SJCRH30 (cell line): ENCODE results near the gene PASD1. TPM values are rescaled to one million over a fixed set of nuclear protein-coding genes. Genes with fewer than 3 reads are reported as not detected.
"Not testable (repeated sequence)": the region's sequence is repeated elsewhere in the genome, so short reads cannot be mapped to it uniquely, and the experiment has no call there.

Experiments
- DNase-seq, 2 experiments: peaks; one replicate each; pipeline ENCODE4 v3.0.0-alpha.2; 2015 to 2020
- H3K27ac ChIP-seq: fragments of 250-450 bp; sonication (Bioruptor Pico); 2 replicates; pipeline ENCODE4 v1.5.1; 2020; ENCODE audit warnings: mild to moderate bottlenecking, moderate library complexity
- H3K27me3 ChIP-seq: fragments of 250-450 bp; sonication (Bioruptor Pico); 2 replicates; pipeline ENCODE4 v1.5.1; 2020; ENCODE audit warnings: mild to moderate bottlenecking, moderate library complexity
- H3K36me3 ChIP-seq: fragments of 250-450 bp; sonication (Bioruptor Pico); 2 replicates; pipeline ENCODE4 v1.5.1; 2020; ENCODE audit warnings: mild to moderate bottlenecking, moderate library complexity
- H3K4me1 ChIP-seq: fragments of 250-450 bp; sonication (Bioruptor Pico); 2 replicates; pipeline ENCODE4 v1.5.1; 2020; ENCODE audit warnings: mild to moderate bottlenecking, moderate library complexity
- H3K4me3 ChIP-seq: fragments of 250-450 bp; sonication (Bioruptor Pico); 2 replicates; pipeline ENCODE4 v1.5.1; 2020; ENCODE audit warnings: mild to moderate bottlenecking, moderate library complexity
- H3K9me3 ChIP-seq: fragments of 250-450 bp; sonication (Bioruptor Pico); replicated peaks from 2 replicates; pipeline ENCODE4 v1.5.1; 2020; ENCODE audit warnings: mild to moderate bottlenecking, moderate library complexity
- total RNA-seq: library from RNA; depleted of rRNA; stranded (reverse); fragments of >200 nt; shearing (Covaris generic); gene quantifications from 2 replicates; pipeline ENCODE4 v1.2.3, GENCODE V29; 2014; rRNA removed

Gene PASD1
- total RNA-seq = not detected in 2 replicates

DNA sequence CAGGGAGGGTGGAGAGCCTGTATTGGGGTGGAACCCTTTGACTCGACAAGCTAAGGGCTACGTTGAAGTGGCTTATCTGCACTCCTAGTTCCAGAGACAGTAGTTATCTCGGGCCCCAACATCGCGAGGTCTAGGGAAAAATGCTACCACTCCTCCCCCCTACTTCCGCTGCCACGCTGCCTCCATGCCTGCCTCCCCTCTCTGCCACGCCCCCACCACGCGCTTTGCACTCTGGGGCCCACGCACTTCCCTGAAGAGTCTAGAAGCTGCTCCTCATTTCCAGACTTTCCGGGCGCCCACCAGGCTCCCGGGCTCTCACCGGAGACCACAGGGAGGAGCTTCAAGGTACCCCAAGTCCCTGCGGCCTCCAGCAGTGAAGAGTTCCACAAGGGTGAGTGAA is at the start of gene PASD1:
TSS of gene PASD1 (plus strand) at position 227 of the 400 bp plus-strand sequence. CDS start 37,879 bp downstream, outside the sequence.
- Histone ChIP-seq H3K9me3 (no peaks in the 10 kb centered on the region), H3K4me3 (no peak within 1 kb of the TSS), H3K27me3 (no peaks in the 10 kb centered on the region), H3K27ac (no peak within 1 kb of the TSS), H3K4me1 (no peaks in the 10 kb centered on the region), H3K36me3 (no peaks in the 10 kb centered on the region)
- no peak for DNase-seq

DNA sequence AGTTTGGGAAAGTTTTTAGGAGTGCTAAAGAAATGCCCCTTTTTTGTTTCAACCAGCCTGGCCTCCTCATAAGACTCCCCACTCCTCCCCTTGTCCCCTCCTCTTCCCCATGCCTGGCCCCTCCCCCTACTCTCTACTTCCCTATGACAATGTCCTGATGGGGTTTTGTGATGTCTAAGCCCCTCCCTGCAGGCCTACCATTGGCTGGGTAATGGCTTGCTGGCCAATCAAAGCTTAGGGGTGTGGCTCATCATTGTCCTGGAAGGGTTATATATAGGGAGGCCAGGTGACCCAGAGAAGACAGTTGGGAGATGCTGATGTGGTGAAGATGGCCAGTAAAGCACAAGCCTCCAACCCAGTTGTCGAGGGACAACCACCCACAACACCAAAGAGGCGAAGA is 48.2 kb upstream of the PASD1 start:
- Histone ChIP-seq H3K27ac (no peak overlapping the region), H3K9me3 (no peaks in the 10 kb centered on the region), H3K27me3 (no peaks in the 10 kb centered on the region), H3K4me1 (no peaks in the 10 kb centered on the region), H3K4me3 (no peak overlapping the region), H3K36me3 (no peaks in the 10 kb centered on the region)
- peak in 1 of 2 experiments; percentile 1 for DNase-seq

DNA sequence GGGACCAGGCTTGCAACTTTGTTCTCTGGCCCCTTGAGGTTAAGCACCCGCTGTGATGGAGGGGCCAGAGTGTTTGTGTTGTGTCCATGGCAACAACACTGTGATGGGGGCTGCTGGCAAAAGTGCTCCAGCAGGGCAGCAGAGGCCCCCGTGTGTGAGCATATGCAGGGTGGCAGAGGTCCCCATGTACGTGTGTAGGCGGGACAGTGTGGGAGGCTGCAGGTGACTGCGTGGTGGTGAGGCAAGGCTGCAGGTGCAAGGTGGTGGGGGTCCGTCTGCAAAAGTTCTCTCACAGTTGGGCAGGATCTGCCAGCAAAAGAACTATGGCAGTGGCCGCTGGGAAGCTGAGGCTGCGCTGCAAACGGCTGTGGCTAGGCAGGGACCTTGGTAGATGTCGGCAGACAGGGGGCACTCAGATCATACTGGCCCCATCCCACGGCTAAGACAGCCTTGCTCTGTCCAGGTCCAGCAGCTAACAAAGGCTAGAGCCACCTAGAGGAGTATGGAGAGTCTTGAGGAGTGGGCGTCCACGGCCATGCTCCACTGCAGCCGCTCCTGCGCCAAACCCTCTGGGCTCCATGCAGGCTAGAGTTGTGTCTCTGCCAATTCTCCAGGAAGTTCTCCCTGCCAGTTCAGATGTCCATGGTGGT is 46.8 kb upstream of the PASD1 start:
- no peaks in the 10 kb centered on the region for H3K36me3 ChIP-seq
- no peak overlapping the region for H3K27ac ChIP-seq
- no peaks in the 10 kb centered on the region for H3K9me3 ChIP-seq
- H3K4me3 ChIP-seq = no peak overlapping the region
- H3K27me3 ChIP-seq = no peaks in the 10 kb centered on the region
- H3K4me1 ChIP-seq = no peaks in the 10 kb centered on the region
- DNase-seq = no peak

DNA sequence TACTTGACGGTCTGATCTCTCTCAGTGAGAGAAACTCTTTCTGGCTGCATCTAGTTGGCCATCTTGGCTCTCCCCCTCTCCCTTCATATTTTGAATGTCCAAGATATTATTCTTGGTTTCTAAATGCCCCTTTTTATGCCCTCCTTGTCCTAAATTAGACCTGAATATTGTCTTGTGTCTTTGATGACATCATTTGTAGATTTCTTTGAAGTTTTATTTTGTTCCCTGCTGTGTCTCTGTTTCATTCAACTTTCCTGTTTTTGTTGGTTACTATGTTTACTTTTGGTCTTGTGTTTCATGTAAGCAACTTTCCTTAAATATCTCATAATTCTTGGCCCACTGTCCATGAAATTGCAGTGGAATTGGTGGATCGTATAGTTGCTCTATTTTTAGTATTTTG is 46.1 kb upstream of the PASD1 start:
- no peak for DNase-seq
- no peaks in the 10 kb centered on the region for H3K9me3 ChIP-seq
- no peaks in the 10 kb centered on the region for H3K36me3 ChIP-seq
- no peaks in the 10 kb centered on the region for H3K27me3 ChIP-seq
- H3K27ac ChIP-seq = no peak overlapping the region
- H3K4me3 ChIP-seq = no peak overlapping the region
- H3K4me1 ChIP-seq = no peaks in the 10 kb centered on the region

DNA sequence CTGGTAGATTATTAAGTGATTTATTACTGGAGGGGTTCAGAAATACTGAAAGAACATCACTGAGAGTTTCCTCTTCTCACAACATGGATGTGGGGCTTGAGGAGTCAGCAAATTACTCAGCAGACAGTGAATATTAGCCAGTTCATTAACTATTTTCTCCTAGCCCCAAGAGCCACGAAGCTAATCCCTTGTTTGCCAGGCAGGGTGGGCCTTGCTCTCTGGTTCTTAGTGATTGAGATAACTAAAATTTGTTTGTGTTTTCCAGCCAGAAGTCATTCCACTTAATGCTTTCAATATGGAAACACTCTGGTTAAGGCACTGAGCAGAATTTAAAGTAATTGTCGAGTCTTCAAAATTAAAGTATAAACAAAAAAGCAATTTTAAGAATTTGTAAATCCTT is 40.1 kb upstream of the PASD1 start:
- DNase-seq = no peak
- H3K9me3 ChIP-seq = no peaks in the 10 kb centered on the region
- H3K36me3 ChIP-seq = no peaks in the 10 kb centered on the region
- no peaks in the 10 kb centered on the region for H3K27me3 ChIP-seq
- no peak overlapping the region for H3K27ac ChIP-seq
- H3K4me1 ChIP-seq = no peaks in the 10 kb centered on the region
- H3K4me3 ChIP-seq = no peak overlapping the region

DNA sequence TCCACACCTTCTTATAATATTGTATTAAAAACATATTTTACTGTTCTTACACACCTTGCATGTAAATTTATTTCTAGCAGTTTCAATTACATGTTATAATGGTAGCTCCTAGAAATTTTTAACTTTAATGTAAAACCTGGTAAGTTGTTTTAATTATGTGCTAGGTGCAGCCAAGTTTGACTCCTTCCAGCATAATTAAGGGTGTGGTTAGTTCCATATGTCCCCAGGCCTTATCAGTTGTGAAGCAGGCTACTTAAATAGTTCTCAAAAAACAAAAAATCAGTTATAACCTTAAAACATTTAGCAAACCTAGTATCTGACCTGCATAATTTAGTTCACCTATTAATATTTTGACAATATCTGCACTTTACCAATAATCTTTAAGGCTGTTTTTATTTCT is 26.9 kb upstream of the PASD1 start:
- H3K27ac ChIP-seq = no peak overlapping the region
- no peak overlapping the region for H3K4me3 ChIP-seq
- DNase-seq = no peak
- no peaks in the 10 kb centered on the region for H3K9me3 ChIP-seq
- no peaks in the 10 kb centered on the region for H3K27me3 ChIP-seq
- H3K36me3 ChIP-seq = no peaks in the 10 kb centered on the region
- H3K4me1 ChIP-seq = no peaks in the 10 kb centered on the region

- Histone ChIP-seq H3K36me3 (no peaks in the 10 kb centered on the region), H3K4me3 (no peak overlapping the region), H3K27me3 (no peaks in the 10 kb centered on the region), H3K27ac (no peak overlapping the region), H3K4me1 (no peaks in the 10 kb centered on the region), H3K9me3 (no peaks in the 10 kb centered on the region)
- no peak for DNase-seq
Measured at GRCh38 chrX:151537572-151537971, 25.9 kb upstream of the PASD1 start.

DNA sequence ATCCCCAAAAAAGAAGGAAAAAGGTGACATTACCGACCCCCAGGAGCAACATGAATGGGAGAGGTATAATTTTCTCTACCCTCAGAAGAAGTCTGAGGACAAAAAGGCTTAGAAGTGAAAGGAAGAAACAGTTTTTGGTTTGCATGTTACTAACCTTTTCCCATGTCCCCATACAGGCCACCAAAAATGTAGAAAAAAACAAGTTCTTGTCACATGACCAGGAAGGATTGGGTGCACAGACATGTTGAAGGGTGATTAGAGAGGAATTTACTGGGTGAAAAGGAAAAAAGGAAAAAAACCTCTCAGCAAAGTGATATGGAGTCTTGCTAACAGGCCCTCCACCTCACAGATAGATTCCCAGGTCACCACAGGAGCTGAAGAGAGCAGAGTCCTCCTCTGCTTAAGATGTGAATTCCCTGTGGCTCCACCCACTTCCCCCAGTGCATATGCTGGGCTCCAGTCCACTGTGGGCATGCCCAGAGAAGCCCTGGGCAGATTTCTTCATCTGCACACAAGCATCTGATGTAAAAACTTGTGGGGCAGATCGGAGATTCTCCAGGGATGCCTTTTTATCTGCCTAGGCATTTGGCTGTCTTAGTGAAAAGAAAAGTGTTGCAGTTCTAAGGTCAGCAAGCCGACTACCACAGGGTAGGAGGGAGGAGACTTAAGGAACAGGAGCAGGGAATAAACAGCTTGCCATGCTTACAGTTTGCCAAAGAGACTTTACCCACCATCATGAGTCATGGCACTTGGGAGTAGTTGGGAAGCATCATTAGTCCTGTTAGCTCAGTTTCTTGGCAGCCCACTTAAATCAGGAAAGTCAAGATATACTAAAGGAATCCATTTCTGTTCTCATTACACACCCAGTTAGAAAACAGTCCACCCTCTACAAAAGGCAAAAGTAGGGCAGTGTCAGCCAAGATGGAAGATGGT is 25.0 kb upstream of the PASD1 start:
- Histone ChIP-seq H3K4me1 (no peaks in the 10 kb centered on the region), H3K9me3 (no peaks in the 10 kb centered on the region), H3K27ac (no peak overlapping the region), H3K36me3 (no peaks in the 10 kb centered on the region), H3K4me3 (no peak overlapping the region), H3K27me3 (no peaks in the 10 kb centered on the region)
- DNase-seq = no peak

DNA sequence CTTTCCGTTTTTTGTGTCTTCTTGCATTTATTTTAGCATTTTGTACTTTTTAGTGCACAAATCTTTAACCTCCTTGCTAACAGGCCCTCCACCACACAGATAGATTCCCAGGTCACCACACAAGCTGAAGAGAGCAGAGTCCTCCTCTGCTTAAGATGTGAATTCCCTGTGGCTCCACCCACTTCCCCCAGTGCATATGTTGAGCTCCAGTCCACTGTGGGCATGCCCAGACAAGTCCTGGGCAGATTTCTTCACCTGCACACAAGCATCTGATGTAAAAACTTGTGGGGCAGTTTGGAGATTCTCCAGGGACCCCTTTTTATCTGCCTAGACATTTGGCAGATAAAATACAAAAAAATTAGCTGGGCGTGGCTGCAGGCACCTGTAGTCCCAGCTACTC is 19.8 kb upstream of the PASD1 start:
- DNase-seq = no peak
- Histone ChIP-seq H3K4me3 (no peak overlapping the region), H3K36me3 (no peaks in the 10 kb centered on the region), H3K27me3 (no peaks in the 10 kb centered on the region), H3K27ac (no peak overlapping the region), H3K9me3 (no peaks in the 10 kb centered on the region), H3K4me1 (no peaks in the 10 kb centered on the region)

- H3K36me3 ChIP-seq, H3K9me3 ChIP-seq, H3K27me3 ChIP-seq, H3K4me1 ChIP-seq, DNase-seq, H3K4me3 ChIP-seq, H3K27ac ChIP-seq: not testable (repeated sequence)
Measured at GRCh38 chrX:151546226-151546625, 17.2 kb upstream of the PASD1 start.

- H3K27me3 ChIP-seq, H3K9me3 ChIP-seq, H3K27ac ChIP-seq, H3K4me1 ChIP-seq, H3K4me3 ChIP-seq, DNase-seq, H3K36me3 ChIP-seq: not testable (repeated sequence)
Measured at GRCh38 chrX:151551176-151551575, 12.3 kb upstream of the PASD1 start.

DNA sequence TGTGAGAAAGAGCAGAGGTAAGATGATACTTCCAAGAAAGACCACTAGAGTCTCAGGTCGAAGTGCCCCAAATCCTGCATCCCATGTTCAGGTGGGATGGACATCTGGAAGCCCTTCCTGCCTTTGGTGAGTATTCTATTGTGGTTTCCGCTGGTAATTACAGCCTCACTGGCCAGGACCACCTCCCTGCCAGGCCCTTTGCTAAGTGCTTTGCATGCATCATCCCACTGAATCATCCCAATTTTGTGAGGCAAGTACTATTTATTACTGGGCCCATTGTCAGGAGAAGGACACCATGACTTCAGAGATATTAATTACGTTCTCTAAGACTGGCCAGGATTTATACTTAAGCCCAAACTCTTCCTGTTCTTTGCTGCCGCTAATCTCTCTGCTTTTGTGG is 10.7 kb upstream of the PASD1 start:
- Histone ChIP-seq H3K4me3 (no peak overlapping the region), H3K27ac (no peak overlapping the region), H3K4me1 (no peaks in the 10 kb centered on the region), H3K9me3 (no peaks in the 10 kb centered on the region), H3K27me3 (no peaks in the 10 kb centered on the region), H3K36me3 (no peaks in the 10 kb centered on the region)
- DNase-seq = no peak

DNA sequence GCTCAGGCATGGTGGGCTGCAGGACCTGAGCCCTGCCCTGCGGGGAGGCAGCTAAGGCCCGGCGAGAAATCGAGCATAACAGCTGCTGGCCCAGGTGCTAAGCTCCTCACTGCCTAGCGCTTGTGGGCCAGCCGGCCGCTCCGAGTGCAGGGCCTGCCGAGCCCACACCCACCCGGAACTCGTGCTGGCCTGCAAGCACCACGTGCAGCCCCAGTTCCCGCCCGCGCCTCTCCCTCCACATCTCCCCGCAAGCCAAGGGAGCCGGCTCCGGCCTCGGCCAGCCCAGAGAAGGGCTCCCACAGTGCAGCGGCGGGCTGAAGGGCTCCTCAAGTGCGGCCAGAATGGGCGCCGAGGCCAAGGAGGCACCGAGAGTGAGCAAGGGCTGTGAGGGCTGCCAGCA is 8.2 kb upstream of the PASD1 start:
- not testable (repeated sequence) for H3K9me3 ChIP-seq, H3K36me3 ChIP-seq, H3K27me3 ChIP-seq, H3K27ac ChIP-seq, DNase-seq, H3K4me1 ChIP-seq, H3K4me3 ChIP-seq

DNA sequence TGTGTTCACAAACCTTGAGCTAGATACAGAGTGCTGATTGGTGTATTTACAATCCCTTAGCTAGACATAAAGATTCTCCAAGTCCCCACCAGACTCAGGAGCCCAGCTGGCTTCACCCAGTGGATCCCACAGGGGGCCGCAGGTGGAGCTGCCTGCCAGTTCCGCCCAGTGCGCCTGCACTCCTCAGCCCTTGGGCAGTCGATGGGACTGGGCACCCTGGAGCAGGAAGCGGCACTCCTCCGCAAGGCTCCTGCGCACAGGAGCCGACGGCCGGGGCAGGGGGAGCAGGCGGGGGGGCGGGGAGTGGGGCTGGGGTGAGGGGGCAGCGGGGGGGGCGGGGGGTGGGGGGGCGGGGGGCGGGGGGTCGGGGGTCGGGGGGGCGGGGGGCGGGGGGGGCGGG is 990 bp upstream of the PASD1 start:
- DNase-seq, H3K27me3 ChIP-seq, H3K9me3 ChIP-seq, H3K4me1 ChIP-seq, H3K27ac ChIP-seq, H3K36me3 ChIP-seq, H3K4me3 ChIP-seq: not testable (repeated sequence)

GRCh38 chrX:151563003-151563402 is 472 bp upstream of the PASD1 start:
- H3K27ac ChIP-seq, H3K4me1 ChIP-seq, H3K4me3 ChIP-seq, H3K27me3 ChIP-seq, DNase-seq, H3K36me3 ChIP-seq, H3K9me3 ChIP-seq: not testable (repeated sequence)

GRCh38 chrX:151564035-151564434 is 560 bp downstream of the PASD1 start:
- Histone ChIP-seq H3K27ac (no peak overlapping the region), H3K4me3 (no peak overlapping the region), H3K27me3 (no peaks in the 10 kb centered on the region), H3K9me3 (no peaks in the 10 kb centered on the region), H3K4me1 (no peaks in the 10 kb centered on the region), H3K36me3 (no peaks in the 10 kb centered on the region)
- DNase-seq = no peak
